Posterior cingulate gyrus (tissue), 11 donors: ENCODE results near the gene SLC16A8.
"Not testable (repeated sequence)": the region's sequence is repeated elsewhere in the genome, so short reads cannot be mapped to it uniquely, and the experiment has no call there.

Experiments
- DNase-seq, 10 donors: peaks; one replicate each; pipeline versions ENCODE4 v3.0.0 to v3.0.0-alpha.2; 2020 to 2021; ENCODE audit warnings: mixed read lengths in 3 of 10
- intact Hi-C: fragments of 100-400 bp; cut with DNase I; formaldehyde crosslinking; loops from one replicate; pipeline ENCODE4 v1.15.1; 2023

Gene SLC16A8

DNA sequence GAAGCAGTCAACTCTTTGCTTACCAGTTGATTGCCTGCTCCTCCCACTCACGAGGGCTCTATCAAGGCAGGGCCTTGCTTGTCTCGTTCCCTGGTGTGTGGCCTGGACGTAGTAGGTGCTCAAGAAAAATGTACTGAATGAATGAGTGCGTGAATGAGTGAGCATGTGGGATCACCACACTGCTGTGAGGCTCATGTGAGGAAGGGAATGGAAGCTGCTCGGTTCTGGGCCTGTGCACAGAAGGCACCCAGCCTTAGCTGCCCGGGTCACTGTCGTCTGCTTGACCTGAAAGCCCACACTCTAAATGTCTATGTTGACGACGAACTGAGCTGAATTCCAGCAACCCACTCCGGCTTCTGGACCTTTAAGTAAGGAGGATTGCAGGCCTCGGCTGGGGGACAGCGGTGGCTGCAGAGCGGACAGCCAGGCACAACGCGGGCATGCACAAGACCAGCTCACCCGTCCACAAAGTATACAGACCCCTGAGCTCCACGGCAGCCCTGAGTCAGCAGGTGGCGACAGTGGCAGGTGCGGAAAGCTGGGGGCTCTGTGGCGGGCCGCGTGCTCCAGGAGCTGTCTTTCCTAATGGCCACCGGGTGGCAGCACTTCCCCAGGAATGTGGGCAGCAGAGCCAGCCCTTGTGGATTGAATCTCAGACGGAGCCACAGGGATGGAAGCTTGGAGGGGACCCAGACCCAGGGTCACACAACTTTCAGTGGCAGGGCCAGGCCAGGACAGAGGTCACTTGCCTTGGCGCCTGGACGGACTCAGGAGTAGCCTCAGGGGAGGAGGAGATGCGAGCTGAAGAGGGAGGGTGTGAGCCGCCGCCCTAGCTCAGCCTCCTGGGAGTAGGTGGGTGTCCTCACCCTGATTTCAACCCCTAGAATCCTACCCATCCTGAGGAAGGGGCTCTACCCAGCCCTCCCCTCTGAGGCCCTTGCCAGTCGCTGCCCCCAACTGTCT lies 31.8 kb downstream of the SLC16A8 start:
- peak; percentile 75 to 98 (median 87) for DNase-seq
- intact Hi-C loops: loop anchor here (1.0 kb wide), 1 partner anchor 301 kb away; no protein-coding TSS in a partner anchor

DNA sequence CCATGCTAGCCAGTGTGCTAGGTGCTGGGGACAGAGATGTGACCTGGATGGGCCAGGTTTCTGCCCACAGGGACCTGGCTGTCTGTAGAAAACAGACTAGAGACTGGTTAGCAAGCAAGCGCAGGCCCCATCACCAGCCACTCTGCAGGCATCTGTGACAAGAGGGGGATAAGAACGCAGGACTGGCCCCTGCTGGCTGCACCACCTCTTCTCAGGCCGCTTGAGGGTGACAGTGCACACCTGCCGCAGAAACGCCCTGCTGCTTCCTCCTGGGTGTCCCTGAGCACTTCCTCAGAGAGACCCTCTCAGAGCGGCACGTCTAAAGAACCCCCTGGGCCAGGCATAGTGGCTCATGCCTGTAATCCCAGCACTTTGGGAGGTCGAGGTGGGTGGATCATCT lies 32.7 kb downstream of the SLC16A8 start:
- intact Hi-C loops: no loop called here
- DNase-seq: no peak

- no peak for DNase-seq
- intact Hi-C loops: no loop called here
Measured at GRCh38 chr22:38050720-38051119, 33.3 kb downstream of the SLC16A8 start.

DNA sequence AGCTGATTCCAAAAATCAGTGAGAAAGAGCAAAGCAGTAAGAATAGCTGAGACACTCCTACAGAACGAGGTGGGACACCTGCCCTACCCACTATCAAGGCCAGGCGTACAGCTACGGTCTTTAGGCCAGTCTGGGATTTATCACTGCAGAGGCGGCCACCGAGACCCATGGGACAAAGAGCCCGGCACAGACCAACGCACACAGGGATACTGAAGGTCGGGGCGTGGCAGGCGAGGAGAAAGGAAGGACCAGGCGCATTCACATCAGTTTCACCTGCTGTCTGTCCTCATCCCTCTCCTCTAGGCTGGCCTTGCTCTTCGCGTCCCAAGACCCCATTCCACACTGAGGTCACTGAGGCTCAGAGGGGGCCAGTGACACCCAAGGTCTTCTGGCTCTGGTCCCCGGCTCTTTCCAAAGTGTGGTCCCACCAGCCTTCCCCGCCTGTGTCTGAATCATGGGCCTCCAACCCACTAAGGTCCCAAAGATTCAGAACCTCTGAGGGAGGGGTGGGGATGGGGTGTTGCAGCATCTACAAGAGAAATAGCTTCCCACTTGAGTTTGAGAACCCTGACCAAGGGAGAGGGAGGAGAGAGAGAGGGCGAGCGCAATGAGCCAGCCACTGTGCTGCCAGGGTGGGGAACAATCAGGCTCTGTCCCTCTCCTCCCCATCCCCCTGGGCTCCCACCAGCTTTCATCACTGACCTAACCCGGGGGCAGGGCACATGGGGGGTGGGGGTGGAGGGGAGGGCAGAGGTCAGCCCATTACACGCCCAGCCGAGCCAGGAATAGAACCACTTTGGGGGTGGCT lies 34.0 kb downstream of the SLC16A8 start:
- peak in 8 of 10 donors; percentile 63 to 97 (median 80) for DNase-seq
- intact Hi-C loops: no loop called here

DNA sequence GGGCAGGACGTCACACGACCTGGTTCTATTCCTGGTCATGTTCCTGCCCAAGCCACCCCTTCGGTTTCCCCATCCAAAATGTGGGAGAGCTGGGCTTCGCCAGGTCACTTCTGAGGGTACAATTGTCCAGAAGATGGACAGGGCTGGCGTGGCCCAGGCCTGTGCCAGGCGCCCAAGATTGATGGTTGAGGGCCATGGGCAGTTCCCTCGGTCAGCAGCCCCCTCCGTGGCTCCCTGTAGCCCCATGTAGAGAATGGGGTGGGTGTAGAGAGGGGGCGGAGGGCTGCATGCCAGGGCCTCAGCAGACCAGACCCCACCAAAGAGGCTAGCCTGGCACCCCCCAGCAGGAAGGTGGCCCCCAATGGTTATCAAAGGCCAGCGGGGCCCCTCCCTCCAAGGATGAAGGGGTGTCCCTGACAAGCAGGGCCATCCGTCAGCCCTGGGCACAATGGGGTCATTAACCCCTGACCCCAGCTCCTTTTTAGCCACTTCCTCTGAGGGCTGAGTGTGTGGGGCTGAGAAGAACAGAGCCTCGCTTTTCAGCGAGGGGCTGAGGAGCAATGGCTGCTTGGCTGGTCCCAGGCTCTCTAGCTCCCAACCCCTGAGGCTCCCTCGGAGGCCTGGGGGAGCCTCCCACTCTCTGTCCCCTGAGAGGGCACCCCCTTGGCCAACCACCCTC lies 37.8 kb downstream of the SLC16A8 start:
- intact Hi-C loops: no loop called here
- DNase-seq: peak in 1 of 10 donors; percentile 80

- DNase-seq: peak in 1 of 10 donors; percentile 61
- intact Hi-C loops: no loop called here
Measured at GRCh38 chr22:38043151-38044039, 40.6 kb downstream of the SLC16A8 start.

DNA sequence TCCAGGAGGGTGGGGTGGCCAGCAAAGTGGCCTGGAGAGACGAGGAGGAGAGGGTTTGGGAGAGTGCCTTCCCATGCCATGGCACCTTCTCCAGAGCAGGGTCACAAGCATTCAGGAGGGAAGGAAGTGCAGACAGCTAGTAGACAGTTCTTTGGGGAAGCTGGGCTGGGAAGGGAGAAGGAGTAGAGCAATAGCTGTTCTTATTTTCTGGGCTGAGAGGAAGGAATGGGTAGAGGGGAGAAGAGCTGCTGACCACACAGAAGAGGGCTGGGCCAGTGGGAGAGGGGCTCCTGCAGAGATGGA lies 41.5 kb downstream of the SLC16A8 start:
- no peak for DNase-seq
- intact Hi-C loops: no loop called here

- intact Hi-C loops: no loop called here
- DNase-seq: peak in 1 of 10 donors; percentile 83
Measured at GRCh38 chr22:38041760-38042487, 42.1 kb downstream of the SLC16A8 start.

GRCh38 chr22:38040953-38041759 lies 42.8 kb downstream of the SLC16A8 start:
- DNase-seq: peak in 1 of 10 donors; percentile 87
- intact Hi-C loops: no loop called here

DNA sequence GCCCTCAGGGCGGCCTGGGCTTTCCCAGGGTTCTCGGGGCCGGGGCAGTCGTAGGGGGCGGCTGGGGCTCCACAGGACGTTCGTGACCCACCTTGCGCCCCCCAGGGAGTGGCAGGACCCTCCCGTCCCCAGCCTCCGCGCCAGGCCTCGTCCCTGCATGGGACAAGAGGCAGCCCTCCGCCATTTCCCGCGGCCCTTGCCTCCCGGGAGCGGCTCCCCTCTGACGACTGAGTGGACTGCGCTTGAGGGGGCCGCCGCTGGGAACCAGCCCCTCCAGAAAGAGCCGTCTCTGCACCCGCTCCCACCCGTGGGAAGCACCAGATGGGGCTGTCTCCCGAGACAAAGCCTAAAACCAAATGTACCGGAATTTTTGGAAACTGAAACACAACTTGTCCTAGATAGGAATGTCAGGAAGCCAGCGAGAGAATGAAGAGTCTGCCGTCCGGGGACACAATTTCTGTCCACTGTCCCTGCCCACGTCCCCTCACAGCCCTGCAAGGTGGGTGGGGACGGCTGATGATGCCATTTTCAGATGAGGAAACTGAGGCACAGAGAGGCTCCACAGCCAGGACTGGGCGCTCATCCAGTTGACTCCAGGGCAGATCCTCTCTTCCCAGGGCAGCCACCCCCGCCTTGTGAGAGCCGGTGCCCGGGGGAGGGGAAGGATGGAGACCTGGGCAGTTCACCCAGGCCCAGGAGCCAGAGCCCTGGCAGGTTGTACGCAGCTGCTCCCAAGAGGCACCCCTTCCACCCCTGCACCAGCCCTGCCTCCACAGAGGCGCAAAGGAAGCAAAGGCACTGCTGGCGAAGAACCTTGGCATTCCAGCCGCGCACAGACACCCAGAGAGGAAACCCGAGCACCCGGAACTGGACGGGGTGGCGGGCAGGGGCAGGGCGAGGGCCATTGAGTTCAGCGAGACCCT lies 44.8 kb downstream of the SLC16A8 start:
- DNase-seq: peak in 3 of 10 donors; percentile 64 to 91 (median 83)
- intact Hi-C loops: no loop called here

DNA sequence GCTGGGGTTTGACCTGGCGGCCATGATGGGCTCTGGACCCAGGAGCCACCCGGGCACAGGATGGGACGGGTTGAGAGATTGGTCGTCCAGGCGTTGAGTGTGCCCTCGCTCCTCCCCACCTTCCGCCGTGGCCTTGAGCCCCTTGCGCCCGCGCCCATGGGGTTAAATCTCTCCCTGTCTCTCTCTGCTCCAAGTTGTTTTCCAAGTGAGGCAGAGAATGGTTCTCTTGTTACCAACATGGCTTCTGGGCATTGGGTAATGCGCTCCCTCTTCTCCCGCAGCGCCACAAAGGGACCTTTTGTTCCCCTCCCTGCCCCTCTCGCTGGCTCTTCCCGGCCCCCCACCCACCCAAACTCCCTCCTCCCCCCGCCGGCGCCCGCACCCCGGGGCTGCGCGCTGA lies 45.6 kb downstream of the SLC16A8 start:
- intact Hi-C loops: no loop called here
- peak in 7 of 10 donors; percentile 63 to 96 (median 77) for DNase-seq

DNA sequence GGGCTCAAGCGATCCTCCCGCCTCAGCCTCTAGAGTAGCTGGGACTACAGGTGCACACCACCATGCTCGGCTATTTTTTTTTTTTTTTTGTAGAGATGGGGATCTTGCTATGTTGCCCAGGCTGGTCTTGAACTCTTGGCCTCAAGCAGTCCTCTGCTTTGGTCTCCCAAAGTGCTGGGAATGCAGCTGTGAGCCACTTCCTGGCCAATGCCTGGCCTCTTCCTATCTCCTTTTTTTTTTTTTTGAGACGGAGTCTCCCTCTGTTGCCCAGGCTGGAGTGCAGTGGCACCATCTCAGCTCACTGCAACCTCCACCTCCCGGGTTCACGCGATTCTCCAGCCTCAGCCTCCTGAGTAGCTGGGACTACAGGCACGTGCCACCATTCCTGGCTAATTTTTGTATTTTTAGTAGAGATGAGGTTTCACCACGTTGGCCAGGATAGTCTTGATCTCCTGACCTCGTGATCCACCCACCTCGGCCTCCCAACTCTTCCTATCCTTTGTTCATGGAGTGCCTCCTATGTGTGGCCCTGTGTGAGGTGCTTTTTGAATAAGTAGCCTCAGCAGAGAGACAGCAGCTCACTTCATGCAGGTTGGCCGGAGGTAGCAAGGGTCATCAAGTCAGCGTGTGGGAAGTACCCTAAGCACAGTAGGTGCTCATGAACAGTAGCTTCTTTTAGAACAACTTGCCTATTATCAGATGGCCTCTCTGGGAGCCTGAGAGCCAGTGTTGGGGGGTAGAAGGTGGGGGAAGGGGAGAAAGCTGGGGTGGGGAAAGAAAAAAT lies 46.4 kb downstream of the SLC16A8 start:
- intact Hi-C loops: not testable (repeated sequence)

DNA sequence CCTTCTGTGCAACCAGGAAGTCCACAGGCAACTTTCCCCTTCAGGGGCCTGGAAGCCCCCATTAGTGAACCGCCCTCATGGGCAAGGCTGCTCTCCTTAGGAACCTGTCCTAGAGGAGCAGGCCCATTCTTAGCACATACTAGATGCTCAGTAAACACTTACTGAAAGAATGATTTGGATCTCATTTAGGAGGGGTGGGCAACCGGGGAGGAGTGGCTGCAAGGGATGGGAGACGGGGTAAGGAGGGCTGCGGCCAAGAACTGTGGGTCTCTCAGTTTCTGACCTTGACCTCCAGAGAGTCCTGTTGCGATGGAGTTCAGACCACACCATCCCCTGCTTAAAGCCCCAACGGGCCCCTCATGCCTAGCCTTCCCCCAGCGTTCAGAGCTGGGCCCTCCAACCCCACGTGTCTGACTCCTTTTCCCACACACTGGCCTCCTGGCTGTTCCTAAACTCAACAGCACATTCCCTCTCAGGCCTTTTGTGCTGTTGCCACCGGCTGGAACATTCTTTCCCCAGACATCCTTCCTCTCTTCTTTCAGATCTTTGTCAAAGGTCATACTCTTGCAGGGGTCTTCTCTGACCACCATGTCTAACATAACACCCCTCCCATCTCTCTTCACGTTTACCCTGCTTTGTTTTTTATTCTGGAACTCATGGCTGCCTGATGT lies 47.5 kb downstream of the SLC16A8 start:
- DNase-seq: peak in 2 of 10 donors; percentile 43 to 63
- intact Hi-C loops: no loop called here

More for the DNA sequence above, 46.4 kb downstream of the SLC16A8 start:
- peak in 2 of 10 donors; percentile 35 to 76 for DNase-seq

DNA sequence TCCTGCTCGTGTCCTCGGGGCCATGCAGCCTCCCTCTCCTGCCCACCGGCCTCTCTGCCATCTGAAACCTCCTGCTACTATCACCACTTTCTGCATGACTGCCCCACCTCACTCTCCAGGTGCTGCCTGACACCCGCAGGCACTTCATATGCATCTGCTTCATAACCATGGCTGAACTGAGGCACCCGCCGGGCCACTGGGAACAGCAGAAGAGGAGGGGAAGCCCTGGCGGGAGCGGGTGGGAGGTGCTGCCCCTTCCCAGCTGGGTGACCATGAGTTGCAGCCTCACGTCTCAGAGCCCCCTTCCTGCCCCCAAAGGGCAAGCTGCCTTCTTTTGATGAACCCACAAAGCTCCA lies 48.5 kb downstream of the SLC16A8 start:
- intact Hi-C loops: no loop called here
- peak in 2 of 10 donors; percentile 41 to 81 for DNase-seq

DNA sequence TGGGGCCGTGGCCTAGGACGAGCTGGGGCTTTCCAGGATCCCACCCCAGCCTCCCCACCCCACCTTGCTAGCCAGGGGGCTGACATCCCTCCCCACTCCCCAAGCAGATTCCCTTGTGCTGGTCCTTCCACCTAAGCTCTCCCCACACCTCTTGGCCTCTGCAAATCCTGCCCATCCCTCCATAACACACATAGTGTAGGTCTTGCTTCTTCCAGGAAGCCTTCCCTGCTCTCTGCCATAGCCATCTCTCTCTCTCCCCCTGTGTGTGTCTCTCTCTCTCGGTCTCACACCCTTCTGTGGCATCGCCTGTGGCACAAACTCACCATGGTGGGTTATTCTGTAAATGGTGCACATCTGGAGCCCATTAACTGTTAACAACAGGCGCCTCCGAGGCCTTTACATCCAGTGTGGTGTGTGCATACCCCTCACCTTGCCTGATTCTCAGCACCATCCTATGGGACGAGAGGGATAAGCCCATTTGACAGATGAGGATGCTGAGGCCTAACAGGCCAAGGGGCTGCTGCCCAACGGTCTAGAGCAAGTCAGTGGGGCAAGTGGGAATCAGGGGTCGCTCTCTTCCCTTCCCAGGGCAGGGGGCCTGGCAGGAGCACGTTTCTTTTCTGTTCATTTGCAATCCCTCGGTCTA lies 49.0 kb downstream of the SLC16A8 start:
- intact Hi-C loops: loop anchor here (5.0 kb wide), 1 partner anchor 53 kb away; the partner anchor contains the start of gene SOX10
- DNase-seq: peak in 1 of 10 donors; percentile 49
